Measurements from ENCODE around the gene PUS7L. TPM values are rescaled to one million over a fixed set of nuclear protein-coding genes. Genes with fewer than 3 reads are reported as not detected.

Gene PUS7L
- total and polyA plus RNA-seq, 2 experiments from 2014 or later = 36.0 to 66.1 TPM

DNA sequence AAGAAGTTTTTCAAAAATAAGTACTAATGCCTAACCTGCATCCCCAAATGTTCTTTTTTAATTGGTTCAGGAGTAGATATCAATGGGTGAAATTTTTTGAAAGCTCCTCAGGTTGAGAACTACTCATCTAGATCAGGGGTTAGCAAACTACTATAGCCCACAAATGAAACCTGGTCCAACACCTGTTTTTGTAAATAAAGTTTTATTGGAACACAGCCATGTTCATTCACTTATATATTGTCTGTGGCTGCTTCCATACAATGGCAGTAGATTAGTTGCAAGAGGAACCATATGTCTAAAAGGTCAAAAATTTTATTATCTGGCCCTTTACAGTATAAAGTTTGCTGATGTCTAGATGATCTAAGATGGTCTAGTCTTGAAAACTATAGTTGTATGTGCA is 13.8 kb downstream of the PUS7L start:
- Histone ChIP-seq H3F3A (replicated peaks; ENCODE audit: low read depth) (no peaks in the 10 kb centered on the region), H3K4me1 (ENCODE audit: insufficient read depth) (no peaks in the 10 kb centered on the region), H3K79me2 (replicated peaks; ENCODE audit: insufficient read depth) (0 out of 2 replicates have a peak, but pooled peaks cover 4% of the 10 kb centered on the region), H3K4me3 (no peak overlapping the region), H3K9me2 (ENCODE audit: insufficient read depth) (no peaks in the 10 kb centered on the region), H3K36me3 (ENCODE audit: insufficient read depth) (peaks cover 6% of the 10 kb centered on the region; the same call in 1 of the 2 replicates), H2AFZ (no peak overlapping the region), H3K27ac (ENCODE audit: low read depth) (no peak overlapping the region), H3K4me2 (no peak overlapping the region), H4K20me1 (replicated peaks; ENCODE audit: insufficient read depth) (no peaks in the 10 kb centered on the region), H3K27me3 (ENCODE audit: insufficient read depth) (no peaks in the 10 kb centered on the region)
- TF ChIP-seq ZNF331 (CRISPR knock-in tag; IDR thresholded peaks at IDR 0.05; ENCODE audit: low read depth) (no peak), ZNF462 (CRISPR knock-in tag; IDR thresholded peaks at IDR 0.05) (no peak), JUNB (IDR thresholded peaks at IDR 0.05; ENCODE audit: unreplicated experiment) (no peak), CREB1 (CRISPR knock-in tag; IDR thresholded peaks at IDR 0.05; ENCODE audit: low read depth) (no peak), ZNF114 (CRISPR knock-in tag; IDR thresholded peaks at IDR 0.05) (no peak), ETS1 (IDR thresholded peaks at IDR 0.05) (no peak), STAT1 (IDR thresholded peaks at IDR 0.05; ENCODE audit: unreplicated experiment) (no peak), EZH2 (IDR thresholded peaks at IDR 0.05; ENCODE audit: low read depth, unreplicated experiment) (no peak), NANOG (IDR thresholded peaks at IDR 0.05; ENCODE audit: borderline replicate concordance) (no peak), POLR2AphosphoS5 (IDR thresholded peaks at IDR 0.05; ENCODE audit: low read depth) (no peak), CTCF (conservative IDR thresholded peaks at IDR 0.05; ENCODE audit: low read depth in 2 of 2) (no peak), REST (IDR thresholded peaks at IDR 0.05; ENCODE audit: unreplicated experiment) (no peak), EZH2phosphoT487 (IDR thresholded peaks at IDR 0.05; ENCODE audit: unreplicated experiment) (no peak)
- Mint-ChIP-seq H3K4me3 (no peak overlapping the region), H3K27ac (no peak overlapping the region), H3K9me3 (no peaks in the 10 kb centered on the region), H3K27me3 (ENCODE audit: insufficient read depth, low read depth, poor library complexity) (no peaks in the 10 kb centered on the region), H3K36me3 (ENCODE audit: low read depth) (peaks cover 15% of the 10 kb centered on the region), H3K4me1 (no peaks in the 10 kb centered on the region)
- no peak for DNase-seq (ENCODE audit: low spot score)
- no peak for ATAC-seq

Measured in GM23338 (cell line).